Measurements from ENCODE around the gene GSTT4.
"Not testable (repeated sequence)": the region's sequence is repeated elsewhere in the genome, so short reads cannot be mapped to it uniquely, and the experiment has no call there.

- TF ChIP-seq TARDBP, ELF4 (IDR thresholded peaks at IDR 0.05): not testable (repeated sequence)
Measured at GRCh38 chr22:23949764-23950163, 55.5 kb downstream of the GSTT4 start.
